GM18870 (cell line): ENCODE data around the gene RAX2.
"Not testable (repeated sequence)": the region's sequence is repeated elsewhere in the genome, so short reads cannot be mapped to it uniquely, and the experiment has no call there.

Experiments used
- ATAC-seq: cut with Tn5 transposase; IDR thresholded peaks from one replicate; pipeline ENCODE4 v1.9.1; 2021; ENCODE audit warnings: moderate library complexity; ENCODE audit not compliant: unreplicated experiment

Gene RAX2

GRCh38 chr19:3761382-3762129 is 10.5 kb downstream of the RAX2 start, which contains the start of gene APBA3:
APBA3 (minus strand) TSS chr19:3761692; CDS start chr19:3760264, 1,428 bp downstream.
- no peak for ATAC-seq

GRCh38 chr19:3760871-3761361 is 11.1 kb downstream of the RAX2 start:
- ATAC-seq = no peak

- no peak for ATAC-seq
Measured at GRCh38 chr19:3759482-3760254, 12.4 kb downstream of the RAX2 start.

- ATAC-seq = not testable (repeated sequence)
Measured at GRCh38 chr19:3758297-3758696, 13.7 kb downstream of the RAX2 start.

GRCh38 chr19:3757705-3758104 is 14.3 kb downstream of the RAX2 start:
- ATAC-seq = not testable (repeated sequence)

- no peak for ATAC-seq
Measured at GRCh38 chr19:3753631-3754410, 18.2 kb downstream of the RAX2 start.

- no peak for ATAC-seq
Measured at GRCh38 chr19:3752492-3752891, 19.5 kb downstream of the RAX2 start.

- ATAC-seq = no peak
Measured at GRCh38 chr19:3751236-3751635, 20.8 kb downstream of the RAX2 start.

- no peak for ATAC-seq
Measured at GRCh38 chr19:3750211-3750610, 21.8 kb downstream of the RAX2 start.

GRCh38 chr19:3748965-3749364 is 23.1 kb downstream of the RAX2 start:
- ATAC-seq = no peak

GRCh38 chr19:3746371-3747056 is 25.5 kb downstream of the RAX2 start:
- no peak for ATAC-seq

- ATAC-seq = no peak
Measured at GRCh38 chr19:3745363-3746045, 26.5 kb downstream of the RAX2 start.

- ATAC-seq = no peak
Measured at GRCh38 chr19:3743486-3743885, 28.5 kb downstream of the RAX2 start.

- no peak for ATAC-seq
Measured at GRCh38 chr19:3740431-3740830, 31.6 kb downstream of the RAX2 start.

- no peak for ATAC-seq
Measured at GRCh38 chr19:3738477-3739220, 33.4 kb downstream of the RAX2 start.

- no peak for ATAC-seq
Measured at GRCh38 chr19:3737487-3738205, 34.4 kb downstream of the RAX2 start.

GRCh38 chr19:3736106-3736724 is 35.8 kb downstream of the RAX2 start:
- no peak for ATAC-seq

GRCh38 chr19:3734310-3734600 is 37.8 kb downstream of the RAX2 start:
- no peak for ATAC-seq
